Measurements from ENCODE around the gene C19orf81.

C19orf81 gene

GRCh38 chr19:50690439-50690838, 41.2 kb downstream of the C19orf81 start:
- Histone ChIP-seq H3K79me2 (ENCODE audit: insufficient read depth, low read length) (no peaks in the 10 kb centered on the region), H3K4me3 (ENCODE audit: low read depth in 1 of 2, low read length in 2 of 2) (no peak overlapping the region), H3K36me3 (ENCODE audit: insufficient read depth, low read length) (no peaks in the 10 kb centered on the region), H3K4me1 (ENCODE audit: insufficient read depth, low read length) (no peaks in the 10 kb centered on the region), H2AFZ (ENCODE audit: low read depth, low read length) (no peak overlapping the region), H3K9ac (ENCODE audit: low read depth, low read length) (no peak overlapping the region), H4K20me1 (ENCODE audit: insufficient read depth, low read length) (peaks cover under 1% of the 10 kb centered on the region; the same call in 1 of the 2 replicates), H3K27me3 (ENCODE audit: insufficient read depth, low read length, poor library complexity) (no peaks in the 10 kb centered on the region), H3K27ac (ENCODE audit: low read length) (no peak overlapping the region), H3K4me2 (ENCODE audit: insufficient read depth, low read length) (no peak overlapping the region), H3K9me3 (ENCODE audit: insufficient read depth, low read length, severe bottlenecking) (no peaks in the 10 kb centered on the region)
- TF ChIP-seq CTCF (IDR thresholded peaks at IDR 0.05; ENCODE audit: borderline replicate concordance, extremely low read depth, low read length, poor library complexity, severe bottlenecking) (no peak), EZH2 (IDR thresholded peaks at IDR 0.05; ENCODE audit: borderline replicate concordance, low read depth, low read length, severe bottlenecking) (no peak)
- no peak for ATAC-seq (ENCODE audit: insufficient read depth, low read depth)
- no peak for DNase-seq

- no peaks in the 10 kb centered on the region for H3K27me3 ChIP-seq (ENCODE audit: insufficient read depth, low read length, poor library complexity)
- H3K4me2 ChIP-seq (ENCODE audit: insufficient read depth, low read length), result no peak overlapping the region
- no peak overlapping the region for H3K9ac ChIP-seq (ENCODE audit: low read depth, low read length)
- H3K4me1 ChIP-seq (ENCODE audit: insufficient read depth, low read length), result no peaks in the 10 kb centered on the region
- H3K79me2 ChIP-seq (ENCODE audit: insufficient read depth, low read length), result no peaks in the 10 kb centered on the region
- H3K4me3 ChIP-seq (ENCODE audit: low read depth in 1 of 2, low read length in 2 of 2), result no peak overlapping the region
- no peak overlapping the region for H3K27ac ChIP-seq (ENCODE audit: low read length)
- H3K9me3 ChIP-seq (ENCODE audit: insufficient read depth, low read length, severe bottlenecking), result no peaks in the 10 kb centered on the region
- no peak for TF ChIP-seq EZH2 (IDR thresholded peaks at IDR 0.05; ENCODE audit: borderline replicate concordance, low read depth, low read length, severe bottlenecking)
- TF ChIP-seq CTCF (IDR thresholded peaks at IDR 0.05; ENCODE audit: borderline replicate concordance, extremely low read depth, low read length, poor library complexity, severe bottlenecking), result no peak
- ATAC-seq (ENCODE audit: insufficient read depth, low read depth) (no peak), DNase-seq (no peak)
- peaks cover 8% of the 10 kb centered on the region for H4K20me1 ChIP-seq (ENCODE audit: insufficient read depth, low read length)
- no peaks in the 10 kb centered on the region for H3K36me3 ChIP-seq (ENCODE audit: insufficient read depth, low read length)
- H2AFZ ChIP-seq (ENCODE audit: low read depth, low read length), result no peak overlapping the region
Measured at GRCh38 chr19:50693064-50693975, 44.1 kb downstream of the C19orf81 start.

- no peak for DNase-seq
- Histone ChIP-seq H4K20me1 (ENCODE audit: insufficient read depth, low read length) (peaks cover 8% of the 10 kb centered on the region), H2AFZ (ENCODE audit: low read depth, low read length) (no peak overlapping the region), H3K4me3 (ENCODE audit: low read depth in 1 of 2, low read length in 2 of 2) (no peak overlapping the region), H3K27ac (ENCODE audit: low read length) (no peak overlapping the region), H3K4me2 (ENCODE audit: insufficient read depth, low read length) (no peak overlapping the region), H3K27me3 (ENCODE audit: insufficient read depth, low read length, poor library complexity) (no peaks in the 10 kb centered on the region), H3K4me1 (ENCODE audit: insufficient read depth, low read length) (no peaks in the 10 kb centered on the region), H3K79me2 (ENCODE audit: insufficient read depth, low read length) (no peaks in the 10 kb centered on the region), H3K9ac (ENCODE audit: low read depth, low read length) (no peak overlapping the region), H3K9me3 (ENCODE audit: insufficient read depth, low read length, severe bottlenecking) (no peaks in the 10 kb centered on the region), H3K36me3 (ENCODE audit: insufficient read depth, low read length) (no peaks in the 10 kb centered on the region)
- no peak for TF ChIP-seq CTCF (IDR thresholded peaks at IDR 0.05; ENCODE audit: borderline replicate concordance, extremely low read depth, low read length, poor library complexity, severe bottlenecking)
- TF ChIP-seq EZH2 (IDR thresholded peaks at IDR 0.05; ENCODE audit: borderline replicate concordance, low read depth, low read length, severe bottlenecking), result no peak
- no peak for ATAC-seq (ENCODE audit: insufficient read depth, low read depth)
Measured at GRCh38 chr19:50694815-50695145, 45.5 kb downstream of the C19orf81 start.

Measured in DND-41 (cell line).